ENCODE measurements around the gene ARHGAP15.

ARHGAP15 gene

GRCh38 chr2:143793381-143793780 is 664.2 kb downstream of the ARHGAP15 start:
- TF ChIP-seq, protein P1, sequence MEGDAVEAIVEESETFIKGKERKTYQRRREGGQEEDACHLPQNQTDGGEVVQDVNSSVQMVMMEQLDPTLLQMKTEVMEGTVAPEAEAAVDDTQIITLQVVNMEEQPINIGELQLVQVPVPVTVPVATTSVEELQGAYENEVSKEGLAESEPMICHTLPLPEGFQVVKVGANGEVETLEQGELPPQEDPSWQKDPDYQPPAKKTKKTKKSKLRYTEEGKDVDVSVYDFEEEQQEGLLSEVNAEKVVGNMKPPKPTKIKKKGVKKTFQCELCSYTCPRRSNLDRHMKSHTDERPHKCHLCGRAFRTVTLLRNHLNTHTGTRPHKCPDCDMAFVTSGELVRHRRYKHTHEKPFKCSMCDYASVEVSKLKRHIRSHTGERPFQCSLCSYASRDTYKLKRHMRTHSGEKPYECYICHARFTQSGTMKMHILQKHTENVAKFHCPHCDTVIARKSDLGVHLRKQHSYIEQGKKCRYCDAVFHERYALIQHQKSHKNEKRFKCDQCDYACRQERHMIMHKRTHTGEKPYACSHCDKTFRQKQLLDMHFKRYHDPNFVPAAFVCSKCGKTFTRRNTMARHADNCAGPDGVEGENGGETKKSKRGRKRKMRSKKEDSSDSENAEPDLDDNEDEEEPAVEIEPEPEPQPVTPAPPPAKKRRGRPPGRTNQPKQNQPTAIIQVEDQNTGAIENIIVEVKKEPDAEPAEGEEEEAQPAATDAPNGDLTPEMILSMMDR (IDR thresholded peaks at IDR 0.05), result no peak
- no peak for TF ChIP-seq ZFX (IDR thresholded peaks at IDR 0.05; ENCODE audit: borderline replicate concordance)
- no peak overlapping the region for H3K27ac ChIP-seq

GRCh38 chr2:143796051-143796450 is 666.8 kb downstream of the ARHGAP15 start:
- no peak overlapping the region for H3K27ac ChIP-seq
- no peak for TF ChIP-seq ZFX (IDR thresholded peaks at IDR 0.05; ENCODE audit: borderline replicate concordance)
- TF ChIP-seq, protein P1 (IDR thresholded peaks at IDR 0.05), result no peak

DNA sequence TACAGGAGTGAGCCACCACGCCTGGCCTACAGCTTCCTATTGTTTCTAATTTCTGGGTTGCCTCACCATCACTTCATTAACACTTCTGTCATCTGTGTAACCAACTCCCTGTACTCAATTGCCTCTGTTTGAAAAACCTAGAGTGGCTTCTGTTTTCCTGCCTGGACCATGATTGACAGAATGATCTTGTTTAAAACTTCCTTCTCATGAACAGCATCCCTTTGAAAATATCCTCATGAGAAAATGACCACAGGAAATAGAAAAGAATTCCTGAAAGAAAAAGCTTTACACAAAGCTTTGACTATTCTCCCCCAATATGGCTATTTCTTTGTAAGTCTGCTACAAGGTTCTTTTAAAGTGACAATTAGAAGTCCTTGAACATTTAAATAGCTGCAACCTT is 672.3 kb downstream of the ARHGAP15 start:
- TF ChIP-seq ZFX (IDR thresholded peaks at IDR 0.05; ENCODE audit: borderline replicate concordance), result no peak
- TF ChIP-seq, protein P1 (IDR thresholded peaks at IDR 0.05), result no peak
- no peak overlapping the region for H3K27ac ChIP-seq

GRCh38 chr2:143802242-143802641 is 673.0 kb downstream of the ARHGAP15 start:
- TF ChIP-seq, protein P1 (IDR thresholded peaks at IDR 0.05), result no peak
- no peak for TF ChIP-seq ZFX (IDR thresholded peaks at IDR 0.05; ENCODE audit: borderline replicate concordance)
- H3K27ac ChIP-seq, result no peak overlapping the region

GRCh38 chr2:143802871-143803650 is 673.8 kb downstream of the ARHGAP15 start:
- TF ChIP-seq ZFX (IDR thresholded peaks at IDR 0.05; ENCODE audit: borderline replicate concordance), result no peak
- TF ChIP-seq, protein P1 (IDR thresholded peaks at IDR 0.05), result no peak
- H3K27ac ChIP-seq, result no peak overlapping the region

- no peak overlapping the region for H3K27ac ChIP-seq
- no peak for TF ChIP-seq ZFX (IDR thresholded peaks at IDR 0.05; ENCODE audit: borderline replicate concordance)
- TF ChIP-seq, protein P1 (IDR thresholded peaks at IDR 0.05), result no peak
Measured at GRCh38 chr2:143803936-143804335, 674.7 kb downstream of the ARHGAP15 start.

DNA sequence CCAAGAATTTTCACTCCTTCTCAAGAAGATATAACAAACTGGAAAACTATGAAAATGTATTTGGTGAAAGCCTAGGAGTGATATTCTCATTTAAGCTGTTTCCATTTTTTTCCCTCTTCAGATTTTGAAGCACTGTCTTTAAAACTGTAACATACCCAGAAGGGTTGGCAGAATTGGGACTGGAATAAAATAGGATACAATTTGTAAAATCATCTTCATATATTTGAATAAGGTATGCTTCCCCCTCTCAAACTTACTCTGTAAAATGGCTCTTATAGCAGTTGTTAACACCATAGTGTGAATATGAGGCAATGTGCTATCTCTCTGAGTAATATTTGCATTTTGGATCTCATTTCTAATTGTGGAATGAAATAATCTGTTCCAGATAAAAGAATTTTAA is 676.4 kb downstream of the ARHGAP15 start:
- H3K27ac ChIP-seq, result no peak overlapping the region

More for the DNA sequence above, 676.4 kb downstream of the ARHGAP15 start:
- no peak for TF ChIP-seq ZFX (IDR thresholded peaks at IDR 0.05; ENCODE audit: borderline replicate concordance)
- TF ChIP-seq, protein P1 (IDR thresholded peaks at IDR 0.05), result no peak

Measured in 22Rv1 (cell line).